GM21717 (cell line): ENCODE results near the gene EML5.
"Not testable (repeated sequence)": the region's sequence is repeated elsewhere in the genome, so short reads cannot be mapped to it uniquely, and the experiment has no call there.

Source experiments
- ATAC-seq: cut with Tn5 transposase; IDR thresholded peaks from one replicate; pipeline ENCODE4 v1.9.1; 2021; ENCODE audit warnings: mild to moderate bottlenecking, moderate library complexity; ENCODE audit not compliant: unreplicated experiment

EML5 gene

DNA sequence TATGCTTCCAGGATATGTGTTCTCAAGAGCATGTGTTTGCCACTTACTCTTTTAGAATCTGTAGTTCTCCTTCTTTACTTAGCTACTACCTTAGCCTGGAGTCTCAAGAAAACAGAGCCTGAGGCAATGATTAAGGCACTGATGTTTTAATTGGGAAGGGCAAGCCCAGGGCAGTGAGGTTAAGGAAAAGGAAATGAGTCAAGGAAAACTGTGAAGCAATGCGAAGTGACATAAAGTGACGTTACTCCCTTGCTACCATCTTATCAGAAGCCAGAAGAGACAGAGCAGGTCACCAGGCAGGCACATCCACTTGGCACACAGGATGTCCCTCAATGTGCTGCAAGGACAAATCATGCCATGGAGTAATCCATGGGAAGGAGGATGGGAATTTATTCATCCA, 11.3 kb upstream of the EML5 start:
- no peak for ATAC-seq

DNA sequence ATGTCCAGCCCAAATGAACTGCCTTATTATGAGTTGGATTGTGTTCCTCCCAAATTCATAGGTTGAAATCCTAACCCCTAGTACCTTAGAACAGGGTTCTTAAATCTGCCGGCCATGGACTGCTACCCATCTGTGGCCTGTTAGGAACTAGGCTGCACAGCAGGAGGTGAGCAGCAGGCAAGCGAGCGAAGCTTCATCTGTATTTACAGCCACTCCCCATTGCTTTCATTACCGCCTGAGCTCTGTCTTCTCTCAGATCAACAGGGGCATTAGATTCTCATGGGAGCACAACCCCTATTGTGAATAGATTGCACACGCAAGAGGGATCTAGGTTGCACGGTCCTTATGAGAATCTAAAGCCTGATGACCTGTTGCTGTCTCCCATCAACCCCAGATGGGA, 9.8 kb upstream of the EML5 start:
- ATAC-seq = no peak

DNA sequence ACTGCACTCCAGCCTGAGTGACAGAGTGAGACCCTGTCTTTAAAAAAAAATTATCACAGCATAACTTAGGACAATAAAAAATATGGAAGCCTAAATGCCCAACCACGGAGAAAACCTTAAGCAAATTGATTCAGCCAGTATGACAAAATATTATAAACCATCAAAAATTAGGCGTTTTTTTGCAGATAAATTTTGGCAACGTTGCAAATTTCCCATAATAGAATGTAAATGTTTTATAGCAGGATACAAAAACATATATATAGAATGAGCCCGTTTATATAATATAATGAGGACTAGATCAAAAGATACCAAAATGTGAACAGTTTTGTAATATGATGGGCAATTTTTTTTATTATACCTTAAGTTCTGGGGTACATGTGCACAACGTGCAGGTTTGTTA, 6.8 kb upstream of the EML5 start:
- no peak for ATAC-seq

DNA sequence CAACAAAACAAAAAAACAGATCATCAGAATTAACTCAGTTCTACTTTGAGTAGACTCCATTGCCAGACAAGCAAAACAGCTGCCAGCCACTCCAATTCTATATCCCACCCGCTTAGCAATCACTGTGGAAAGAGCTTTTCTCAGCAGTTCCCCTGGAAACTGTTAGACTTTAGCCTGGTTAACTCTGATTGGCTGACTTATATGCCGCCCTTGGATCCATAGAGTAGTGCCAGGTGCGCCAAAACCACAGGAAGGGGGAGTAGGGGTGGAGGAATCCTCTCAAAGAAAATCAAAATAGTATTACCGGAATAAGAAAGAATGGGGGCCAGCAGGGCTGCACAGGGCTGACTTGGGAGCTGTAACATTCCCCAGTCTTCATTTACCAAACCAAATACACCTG, 5.4 kb upstream of the EML5 start:
- ATAC-seq = no peak

DNA sequence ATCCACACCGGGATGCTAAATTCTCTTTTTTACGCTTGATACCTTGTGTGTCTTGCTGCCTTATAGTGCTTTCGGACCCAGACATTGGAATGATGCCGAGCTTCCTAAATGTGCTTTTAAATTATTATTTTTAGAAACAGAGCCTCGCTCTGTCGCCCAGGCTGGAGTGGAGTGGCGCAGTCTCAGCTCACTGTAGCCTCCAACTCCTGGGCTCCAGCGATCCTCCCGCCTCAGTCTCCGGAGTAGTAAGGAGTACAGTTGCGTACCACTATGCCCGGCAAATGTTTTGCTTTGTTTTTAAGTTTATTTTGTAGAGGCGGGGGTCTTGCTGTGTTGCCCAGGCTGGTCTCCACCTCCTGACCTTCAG, 489 bp upstream of the EML5 start:
- no peak for ATAC-seq

- ATAC-seq = peak; percentile 14
Measured at GRCh38 chr14:88791629-88792472, 902 bp downstream of the EML5 start.

DNA sequence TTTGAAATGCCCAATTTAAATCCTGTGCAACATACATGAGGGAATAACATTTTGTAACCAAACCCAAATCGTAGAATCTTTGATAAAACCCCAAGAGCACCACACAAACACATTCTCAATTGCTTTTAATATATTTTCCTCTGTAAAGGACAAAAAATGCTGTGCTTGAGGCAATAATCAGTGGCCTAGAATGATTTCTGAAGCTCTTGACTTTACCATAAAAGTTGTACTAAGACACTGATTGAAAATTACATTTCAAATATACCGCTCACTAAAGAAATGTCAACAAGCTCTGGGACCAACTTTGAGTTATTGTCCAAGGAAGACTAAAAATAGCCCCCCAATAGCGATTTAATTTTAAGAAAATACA, 1.5 kb downstream of the EML5 start:
- no peak for ATAC-seq

DNA sequence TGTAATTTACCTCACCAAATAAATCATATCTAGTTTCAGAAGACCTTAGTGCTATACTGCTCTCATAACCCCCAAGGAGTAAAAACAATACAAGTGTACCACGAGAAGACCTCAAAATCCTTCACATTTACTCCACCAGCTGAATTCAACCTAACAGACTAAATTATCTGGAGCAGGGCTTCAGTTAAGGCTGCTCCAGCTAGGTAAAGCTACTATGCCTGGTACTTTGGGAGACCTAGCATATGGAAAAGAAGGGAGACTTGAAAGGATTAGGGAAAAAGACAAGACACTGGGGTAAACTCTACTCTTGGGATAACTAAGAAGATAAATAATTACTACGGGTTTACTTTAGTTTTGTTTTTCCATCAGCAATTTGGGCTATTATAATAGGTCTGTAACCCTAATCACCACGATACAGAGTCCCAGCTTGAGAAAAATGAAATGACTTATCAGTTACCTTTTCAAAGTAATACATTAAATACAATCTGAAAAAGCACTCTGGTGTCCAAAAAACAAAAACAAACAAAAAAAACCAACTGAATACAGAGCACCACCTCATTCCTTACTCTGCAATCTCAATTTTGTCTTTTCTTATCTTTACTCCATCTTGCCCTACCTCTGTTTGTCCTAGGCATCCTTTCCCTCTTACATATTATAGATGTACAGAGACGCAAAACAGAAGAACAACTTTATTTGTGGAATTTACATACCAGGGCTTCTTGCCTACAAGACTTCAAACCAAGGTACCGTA, 2.1 kb downstream of the EML5 start:
- ATAC-seq = no peak

DNA sequence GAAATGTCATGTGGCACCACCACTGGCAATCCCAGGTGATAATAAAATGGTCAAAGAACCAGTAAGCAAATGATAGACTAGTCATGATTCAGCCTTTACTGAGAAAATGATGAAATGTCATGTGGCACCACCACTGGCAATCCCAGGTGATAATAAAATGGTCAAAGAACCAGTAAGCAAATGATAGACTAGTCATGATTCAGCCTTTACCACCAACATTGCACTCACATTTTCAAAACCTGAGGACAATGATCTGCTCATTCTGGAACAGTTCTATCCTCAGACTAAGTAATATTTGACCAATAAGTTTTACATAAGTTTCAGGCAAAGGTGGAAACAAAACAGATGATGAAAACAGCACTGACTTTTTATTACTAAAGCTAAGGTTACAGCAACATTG, 3.2 kb downstream of the EML5 start:
- not testable (repeated sequence) for ATAC-seq

DNA sequence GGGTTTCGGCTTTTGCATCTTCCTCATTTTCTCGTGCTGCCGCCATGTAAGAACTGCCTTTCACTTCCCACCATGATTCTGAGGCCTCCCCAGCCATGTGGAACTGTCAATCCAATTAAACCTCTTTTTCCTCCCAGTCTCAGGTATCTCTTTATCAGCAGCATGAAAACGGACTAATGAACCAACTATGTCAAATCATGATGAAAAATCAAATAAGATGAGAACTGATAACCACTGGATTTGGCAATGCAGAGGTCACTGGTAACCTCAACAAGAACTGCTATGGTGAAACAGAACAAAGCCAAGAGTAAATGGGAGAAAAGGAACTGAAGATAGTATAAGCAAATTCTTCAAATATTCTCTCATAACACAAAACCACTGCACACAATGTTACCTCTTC, 6.0 kb downstream of the EML5 start:
- no peak for ATAC-seq

GRCh38 chr14:88785911-88786310, 6.8 kb downstream of the EML5 start:
- ATAC-seq = no peak

DNA sequence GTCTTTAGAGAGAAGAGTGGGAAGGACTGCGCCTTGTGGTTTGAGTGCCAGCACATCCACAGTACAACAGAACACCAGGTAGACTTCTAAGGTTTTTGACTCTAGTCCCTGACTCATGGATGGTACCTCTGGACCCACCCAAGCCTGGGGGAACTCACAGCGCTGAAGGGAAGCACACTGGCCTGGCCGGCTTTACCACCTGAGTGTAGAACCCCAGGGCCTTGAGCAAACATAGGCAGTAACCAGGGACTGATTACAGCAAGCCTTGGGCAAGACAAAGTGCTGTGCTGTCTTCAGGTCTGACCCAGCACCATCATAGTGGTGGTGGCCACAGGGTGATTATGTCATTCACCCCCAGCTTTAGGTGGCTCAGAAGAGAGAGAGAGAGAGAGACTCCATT, 17.2 kb downstream of the EML5 start:
- ATAC-seq = no peak

- no peak for ATAC-seq
Measured at GRCh38 chr14:88770736-88771135, 22.0 kb downstream of the EML5 start.

DNA sequence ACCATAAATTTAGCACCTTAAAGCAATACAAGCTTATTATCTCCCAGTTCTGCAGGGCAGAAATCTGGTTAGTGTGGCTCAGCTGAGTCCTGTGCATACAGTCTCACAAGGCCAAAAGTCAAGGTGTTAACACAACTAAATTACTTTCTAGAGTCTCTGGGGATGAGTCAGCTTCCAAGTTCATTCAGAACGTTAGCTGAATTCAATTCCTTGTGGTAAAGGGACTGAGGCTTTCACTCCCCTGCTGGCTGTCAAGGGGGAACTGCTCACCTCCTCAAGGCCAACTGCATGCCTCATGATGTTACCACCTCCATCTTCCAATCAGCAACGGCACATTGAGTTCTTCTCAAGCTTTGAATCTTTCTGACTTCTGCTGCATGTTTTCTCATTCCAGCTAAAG, 27.6 kb downstream of the EML5 start:
- no peak for ATAC-seq

DNA sequence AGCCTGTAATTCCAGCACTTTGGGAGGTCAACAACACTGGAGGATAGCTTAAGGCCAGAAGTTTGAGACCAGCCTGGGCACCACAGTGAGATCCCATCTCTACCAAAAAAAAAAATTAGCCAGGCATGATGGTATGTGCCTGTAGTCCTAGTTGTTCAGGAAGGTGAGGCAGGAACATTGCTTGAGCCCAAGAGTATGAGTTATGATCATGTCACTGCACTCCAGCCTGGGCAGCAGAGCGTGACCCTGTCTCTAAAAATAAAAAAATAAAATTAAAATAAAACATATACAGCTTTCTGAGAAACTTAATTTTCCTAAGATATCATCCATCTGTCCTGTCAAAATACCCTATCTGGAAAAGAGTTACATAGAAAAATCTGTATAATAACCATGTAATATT, 38.9 kb downstream of the EML5 start:
- ATAC-seq = no peak

- no peak for ATAC-seq
Measured at GRCh38 chr14:88750945-88751344, 41.8 kb downstream of the EML5 start.

- ATAC-seq = no peak
Measured at GRCh38 chr14:88750413-88750812, 42.3 kb downstream of the EML5 start.

- ATAC-seq = no peak
Measured at GRCh38 chr14:88749139-88749538, 43.6 kb downstream of the EML5 start.

DNA sequence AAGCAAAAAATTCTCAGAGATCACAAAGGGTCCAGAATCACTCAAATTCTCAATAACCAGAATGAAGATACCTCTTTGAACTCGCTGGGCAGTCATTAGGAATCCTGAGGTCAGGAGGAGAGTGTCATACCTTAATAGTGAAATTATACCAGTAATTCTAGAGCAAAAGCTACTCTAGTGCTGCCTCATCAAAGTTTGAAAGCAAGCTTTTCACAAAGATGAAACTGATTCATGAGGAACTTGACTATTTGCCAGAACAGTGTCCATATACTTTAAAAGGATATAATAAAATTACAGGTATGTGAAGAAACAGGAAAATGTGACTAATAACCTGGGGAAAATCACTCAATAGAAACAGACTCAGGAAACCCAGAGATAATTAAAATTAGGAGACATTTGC, 44.5 kb downstream of the EML5 start:
- ATAC-seq = no peak

DNA sequence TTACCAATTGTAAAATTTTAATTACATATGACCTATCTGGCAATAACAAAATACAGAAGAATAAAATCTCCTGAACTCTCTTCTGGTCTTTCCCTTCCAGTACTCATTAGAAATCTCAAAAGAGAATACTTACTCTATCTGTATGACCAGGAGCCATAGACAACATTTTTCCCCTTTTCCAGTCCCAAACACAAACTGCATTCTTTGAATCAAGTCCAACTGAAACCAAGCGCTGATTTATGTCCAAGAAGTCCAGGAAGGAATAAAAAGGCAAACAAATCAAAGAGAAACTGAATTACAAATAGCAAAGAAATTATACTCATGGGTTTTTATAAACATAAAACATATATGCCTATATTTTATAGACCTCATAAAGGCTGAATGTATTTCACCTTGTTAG, 46.7 kb downstream of the EML5 start:
- no peak for ATAC-seq

DNA sequence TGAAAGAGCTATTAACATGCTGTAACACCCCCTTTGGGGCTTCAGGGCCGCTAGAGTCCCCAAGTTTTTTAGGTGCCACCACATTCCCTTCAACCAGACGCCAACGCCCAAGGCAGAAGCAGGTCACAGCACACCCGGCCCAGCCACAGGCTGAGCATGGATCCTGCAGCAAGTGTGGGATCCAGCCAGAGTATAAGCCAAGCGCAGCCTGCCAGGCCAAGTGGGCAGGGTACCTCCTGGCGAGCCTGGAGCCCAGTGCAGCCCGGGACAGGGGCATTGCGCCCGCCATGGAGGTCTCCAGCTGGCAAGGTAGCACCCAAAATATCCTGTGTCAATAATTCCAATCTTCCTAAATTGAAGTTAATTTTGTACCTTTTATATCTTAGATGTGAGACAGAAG, 55.5 kb downstream of the EML5 start:
- ATAC-seq = no peak

- no peak for ATAC-seq
Measured at GRCh38 chr14:88733121-88733520, 59.6 kb downstream of the EML5 start.

DNA sequence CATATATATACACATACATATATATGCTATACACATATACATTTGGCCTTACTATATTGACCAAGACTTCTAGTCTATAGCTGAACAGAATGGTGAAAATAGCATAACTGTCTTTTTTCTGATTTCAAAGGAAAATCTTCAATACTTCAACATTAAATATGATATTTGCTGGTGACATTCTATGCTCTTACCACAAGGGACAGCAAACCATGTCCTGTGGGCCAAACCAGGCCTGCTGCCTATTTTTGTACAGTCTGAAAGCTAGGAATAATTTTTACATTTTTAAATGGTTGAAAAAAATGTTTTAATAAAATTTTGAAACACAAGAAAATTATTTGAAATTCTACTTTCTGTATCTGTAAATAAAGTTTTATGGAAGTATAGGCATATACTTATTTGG, 63.6 kb downstream of the EML5 start:
- no peak for ATAC-seq
